Activated CD8-positive, alpha-beta memory T cell treated with anti-CD3 and anti-CD28 coated beads for 48 hours (primary cell): ENCODE results near the gene KRT71.
A peak's percentile ranks its signal among the peaks of the same experiment; 100 is the strongest.
"Not testable (repeated sequence)": the region's sequence is repeated elsewhere in the genome, so short reads cannot be mapped to it uniquely, and the experiment has no call there.

Source experiments
- DNase-seq, 3 experiments: peaks; one replicate each; pipeline ENCODE4 v3.0.0-alpha.2; 2020; ENCODE audit warnings: low read depth in 2 of 3, low spot score in 2 of 3

Gene KRT71

GRCh38 chr12:52552681-52553195 is at the start of gene KRT71:
Gene KRT71, minus strand, starts transcription at chr12:52553145. Its CDS starts 68 bp downstream, at chr12:52553077.
- DNase-seq, result no peak

DNA sequence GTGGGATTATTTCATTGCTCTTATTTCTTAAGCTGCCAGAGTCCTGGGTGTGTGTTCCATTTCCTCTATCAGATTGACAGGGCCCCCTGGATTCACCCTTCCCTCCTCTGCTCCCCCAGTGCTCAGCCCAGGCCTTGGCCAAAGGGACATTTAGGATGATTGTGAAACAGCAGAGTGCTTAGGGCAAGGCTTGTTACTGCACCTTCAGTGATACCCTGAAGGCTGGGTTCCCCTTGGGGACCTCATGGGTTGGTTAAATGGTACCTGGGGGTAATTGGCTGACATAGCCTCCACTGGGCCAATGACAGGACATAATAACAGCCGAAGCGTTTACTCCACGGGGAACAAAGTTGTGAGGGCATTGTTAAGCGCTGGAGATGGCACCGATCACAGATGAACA is 49.6 kb upstream of the KRT71 start:
- DNase-seq, result no peak

- DNase-seq, result no peak
Measured at GRCh38 chr12:52601671-52602070, 48.7 kb upstream of the KRT71 start.

GRCh38 chr12:52600941-52601481 is 48.1 kb upstream of the KRT71 start, which contains the start of gene KRT72:
Gene KRT72, minus strand, starts transcription at chr12:52601463. Its CDS starts 11 bp downstream, at chr12:52601452.
- DNase-seq, result no peak

- DNase-seq, result no peak
Measured at GRCh38 chr12:52600475-52600874, 47.5 kb upstream of the KRT71 start.

GRCh38 chr12:52600071-52600470 is 47.1 kb upstream of the KRT71 start:
- no peak for DNase-seq

DNA sequence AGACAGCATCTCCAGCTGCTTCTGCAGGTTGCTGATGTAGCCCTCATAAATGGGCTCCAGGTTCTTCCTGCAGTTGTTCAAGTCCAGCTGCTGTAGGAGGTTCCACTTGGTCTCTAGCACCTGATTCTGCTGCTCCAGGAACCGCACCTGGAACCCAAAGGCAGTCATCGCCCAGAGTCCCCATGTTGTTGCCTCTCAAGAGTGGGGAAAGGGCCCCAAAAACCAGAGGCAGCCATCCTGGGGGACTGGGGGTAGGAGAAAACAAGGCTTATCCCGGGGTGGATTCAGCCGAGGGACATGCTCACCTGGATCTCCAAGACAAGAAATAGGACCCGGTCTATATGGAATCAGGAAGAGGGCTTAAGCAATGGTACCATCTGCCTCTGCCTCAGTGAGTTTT is 46.0 kb upstream of the KRT71 start:
- no peak for DNase-seq

GRCh38 chr12:52594237-52594636 is 41.3 kb upstream of the KRT71 start:
- not testable (repeated sequence) for DNase-seq

GRCh38 chr12:52591521-52591920 is 38.6 kb upstream of the KRT71 start:
- no peak for DNase-seq

DNA sequence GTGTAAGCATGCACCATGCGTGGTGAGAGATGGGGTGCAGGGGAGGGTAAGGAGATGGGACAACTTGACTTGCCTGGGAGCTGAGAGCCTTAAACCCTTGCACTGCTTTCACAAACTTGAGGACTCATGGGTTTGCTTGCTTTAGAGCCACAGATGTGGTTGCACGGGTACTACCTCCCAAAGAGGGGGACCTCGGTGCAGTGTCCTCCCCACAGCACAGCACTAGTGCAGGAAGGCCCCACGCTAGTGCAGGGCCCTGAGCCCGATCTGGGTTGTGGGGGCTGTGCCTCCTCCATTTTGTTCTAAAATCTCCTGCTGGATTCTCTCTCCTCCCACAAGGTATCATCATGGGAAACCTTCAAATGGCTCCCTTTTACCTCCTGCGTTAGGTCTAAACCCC is 37.1 kb upstream of the KRT71 start:
- no peak for DNase-seq

DNA sequence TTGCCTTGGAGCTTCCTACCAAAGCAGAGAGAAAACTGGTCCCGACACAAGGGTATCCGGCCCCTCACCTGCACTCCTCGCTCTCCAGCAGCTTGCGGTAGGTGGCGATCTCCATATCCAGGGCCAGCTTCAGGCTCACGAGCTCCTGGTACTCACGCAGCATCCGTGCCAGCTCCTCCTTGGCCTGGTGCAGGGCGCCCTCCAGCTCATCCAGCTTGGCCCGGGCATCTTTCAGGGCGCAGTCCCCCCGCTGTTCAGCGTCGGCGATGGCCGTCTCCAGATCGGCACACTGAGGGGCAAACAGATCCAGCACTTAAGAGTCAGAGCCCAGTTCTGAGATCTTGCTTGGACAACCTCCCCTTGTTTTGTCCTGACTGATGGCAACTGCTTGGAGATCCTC is 34.6 kb upstream of the KRT71 start:
- no peak for DNase-seq

DNA sequence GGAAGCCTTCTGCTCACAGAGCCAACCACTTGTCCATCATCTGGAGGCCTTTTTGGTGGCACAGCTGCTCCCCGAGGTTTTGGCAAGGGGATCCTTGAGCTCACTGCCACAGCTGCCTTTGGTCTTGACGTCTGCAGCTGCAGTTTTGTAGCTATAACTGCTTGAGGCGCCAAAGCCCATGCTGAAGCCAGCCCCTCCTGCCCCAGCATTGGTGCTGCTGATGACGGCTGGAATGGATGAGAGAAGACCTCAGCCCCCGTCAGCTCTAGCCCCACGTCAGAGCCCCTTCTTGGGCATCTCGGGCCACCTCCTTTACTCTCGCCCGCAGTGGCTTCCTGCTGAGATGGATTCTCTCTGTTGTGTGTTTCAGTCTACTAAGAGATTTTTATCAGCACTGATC is 33.0 kb upstream of the KRT71 start:
- DNase-seq, result no peak

DNA sequence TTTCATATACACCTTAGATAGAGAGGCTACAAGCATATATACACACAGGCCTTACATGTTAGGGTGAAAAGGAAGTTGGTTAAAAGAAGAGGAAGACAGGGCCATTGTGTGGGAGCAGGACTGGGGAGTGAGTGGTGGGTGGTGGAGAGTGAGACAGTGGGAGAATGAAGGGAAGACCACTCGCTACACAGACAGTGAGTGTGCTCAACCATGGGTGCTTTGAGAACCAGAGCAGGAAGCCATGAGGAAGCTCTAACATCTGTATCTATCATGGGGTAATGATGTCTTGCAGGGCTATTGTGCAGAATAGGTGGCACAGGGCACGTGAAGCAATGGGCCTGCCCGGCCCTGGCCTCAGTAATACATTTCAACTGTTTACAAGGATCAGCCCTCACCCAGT is 32.1 kb upstream of the KRT71 start:
- no peak for DNase-seq

DNA sequence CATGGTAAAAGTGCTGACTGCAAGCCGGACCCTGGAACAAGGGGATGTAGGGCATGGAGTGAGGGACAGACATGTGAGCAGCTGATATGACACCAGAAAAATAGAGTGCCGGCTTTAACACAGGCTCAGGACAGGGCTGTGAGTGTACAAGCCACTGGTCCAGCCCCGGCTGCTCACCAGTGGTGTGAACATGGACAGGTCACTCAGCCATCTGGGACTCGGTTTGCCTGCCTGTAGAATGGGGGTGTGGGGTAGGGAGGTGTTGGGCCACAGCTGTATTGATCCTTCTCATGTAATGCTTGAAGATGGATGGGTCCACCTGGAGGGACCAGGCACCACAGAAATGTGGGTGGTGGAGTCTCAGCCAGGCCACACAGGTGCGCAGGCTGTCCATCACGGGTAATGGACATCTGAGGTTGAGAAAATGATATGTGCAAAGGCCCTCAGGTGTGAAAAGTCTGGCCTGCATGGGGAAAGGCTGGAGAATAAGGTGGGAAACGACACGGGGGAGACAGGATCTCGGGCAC is 31.3 kb upstream of the KRT71 start:
- no peak for DNase-seq

DNA sequence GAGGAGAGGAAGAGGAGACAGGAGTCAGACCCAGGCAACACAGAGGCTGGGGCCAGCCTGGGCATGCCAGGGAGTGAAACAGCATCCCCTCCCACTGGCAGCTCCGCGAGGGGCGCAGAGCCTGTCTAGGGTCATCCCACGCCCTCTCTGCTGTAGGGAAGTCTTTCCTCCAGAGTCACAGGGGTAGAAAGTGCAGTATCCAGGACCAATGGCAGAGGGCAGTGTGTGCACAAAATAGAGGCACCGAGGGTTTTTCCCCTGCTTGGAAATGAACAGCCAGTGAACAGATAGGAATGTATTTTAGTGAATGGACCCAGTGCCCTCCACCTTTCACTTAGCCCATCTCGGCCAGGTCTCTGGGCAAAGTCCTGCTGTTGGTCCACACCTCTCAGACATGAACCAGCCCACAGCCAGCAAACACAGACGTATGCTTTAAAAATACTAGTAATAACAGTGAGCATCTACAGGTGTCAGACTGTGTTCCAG is 30.1 kb upstream of the KRT71 start:
- DNase-seq, result peak in 2 of 3 experiments; percentile 25 to 33

- no peak for DNase-seq
Measured at GRCh38 chr12:52582486-52582885, 29.5 kb upstream of the KRT71 start.

- no peak for DNase-seq
Measured at GRCh38 chr12:52581481-52581880, 28.5 kb upstream of the KRT71 start.

DNA sequence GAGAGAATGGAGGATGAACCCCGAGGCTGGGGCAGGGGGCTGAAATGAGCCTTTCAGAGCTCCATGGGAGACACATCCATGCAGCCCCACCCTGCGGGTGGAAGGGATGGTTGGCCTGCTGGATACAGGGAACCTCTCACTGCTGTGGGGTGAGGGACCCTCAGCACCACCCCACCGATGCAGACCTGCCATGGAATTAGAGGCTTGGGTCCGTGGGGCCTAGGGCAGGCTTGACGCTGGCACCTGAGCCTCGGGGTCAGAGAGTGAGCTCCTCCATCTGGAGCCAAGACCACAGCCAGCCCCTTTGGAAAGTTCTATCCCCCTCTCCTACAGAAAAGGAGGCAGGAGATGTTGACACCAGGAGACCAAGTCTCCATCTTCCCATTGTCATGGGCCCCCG is 28.1 kb upstream of the KRT71 start:
- no peak for DNase-seq

DNA sequence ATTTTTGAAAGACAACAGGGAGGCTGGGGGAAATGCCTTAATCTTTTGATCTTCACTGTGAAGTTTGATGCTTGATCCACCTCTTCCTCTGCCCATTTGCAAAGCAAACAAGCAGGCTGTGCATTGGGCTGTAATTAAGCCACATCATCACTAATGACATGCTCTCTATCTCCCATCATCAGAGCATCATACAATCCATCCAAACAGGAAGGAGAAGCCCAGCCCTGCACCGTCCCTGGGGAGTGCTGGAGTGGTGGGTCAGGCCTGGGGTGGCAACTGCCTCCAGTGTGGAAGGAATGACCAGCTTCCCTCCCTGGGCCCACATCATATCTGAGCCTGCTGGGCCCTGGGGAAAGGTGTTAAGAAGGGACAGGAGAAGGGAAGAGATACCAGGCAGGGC is 27.6 kb upstream of the KRT71 start:
- no peak for DNase-seq

GRCh38 chr12:52579468-52580465 is 26.8 kb upstream of the KRT71 start:
- DNase-seq, result no peak

GRCh38 chr12:52578469-52578868 is 25.5 kb upstream of the KRT71 start:
- DNase-seq, result no peak

GRCh38 chr12:52577316-52577715 is 24.4 kb upstream of the KRT71 start:
- DNase-seq, result no peak
